BE2C (cell line): ENCODE data around the gene PROZ.

ENCODE experiments used
- DNase-seq: peaks from one replicate; pipeline ENCODE4 v3.0.0-alpha.2; 2020
- H3K27me3 ChIP-seq: fragments of 250-450 bp; sonication (Bioruptor Pico); 2 replicates; pipeline ENCODE4 v1.5.1; 2020; ENCODE audit warnings: mild to moderate bottlenecking
- H3K36me3 ChIP-seq: fragments of 250-450 bp; sonication (Bioruptor Pico); 2 replicates; pipeline ENCODE4 v1.5.1; 2020; ENCODE audit warnings: mild to moderate bottlenecking
- H3K4me1 ChIP-seq: fragments of 250-450 bp; sonication (Bioruptor Pico); 2 replicates; pipeline ENCODE4 v1.5.1; 2020
- H3K4me3 ChIP-seq: 2 replicates; pipeline ENCODE4 v1.5.1; 2011; ENCODE audit warnings: low read depth, low read length
- H3K9me3 ChIP-seq: fragments of 250-450 bp; sonication (Bioruptor Pico); 2 replicates; pipeline ENCODE4 v1.5.1; 2020
- CTCF ChIP-seq: IDR thresholded peaks from 2 replicates; pipeline ENCODE4 v1.5.1; 2012; ENCODE audit warnings: mild to moderate bottlenecking, low read depth, low read length

Gene PROZ

GRCh38 chr13:113208421-113209335 lies 50.2 kb downstream of the PROZ start, which contains the start of gene PCID2:
TSS of gene PCID2 (minus strand) at chr13:113208669. CDS start at chr13:113208634, 35 bp downstream.
- Histone ChIP-seq H3K27me3 (no peaks in the 10 kb centered on the region), H3K9me3 (no peaks in the 10 kb centered on the region), H3K4me3 (peak within 1 kb of the TSS; percentile 84), H3K4me1 (peaks cover 7% of the 10 kb centered on the region), H3K36me3 (peaks cover 55% of the 10 kb centered on the region)
- DNase-seq, result peak; percentile 92
- TF ChIP-seq CTCF, result no peak

- Histone ChIP-seq H3K4me3 (peak within 1 kb of the TSS; percentile 84), H3K36me3 (peaks cover 57% of the 10 kb centered on the region), H3K27me3 (no peaks in the 10 kb centered on the region), H3K4me1 (peaks cover 6% of the 10 kb centered on the region), H3K9me3 (no peaks in the 10 kb centered on the region)
- no peak for TF ChIP-seq CTCF
- peak; percentile 85 for DNase-seq
Measured at GRCh38 chr13:113209336-113209758, 50.9 kb downstream of the PROZ start, which contains the start of gene CUL4A. TSS of gene CUL4A (plus strand) at chr13:113209613. CDS start at chr13:113209628, 15 bp downstream.

- H3K4me3 ChIP-seq, result peak overlapping the region; percentile 84
- H3K4me1 ChIP-seq, result peaks cover 4% of the 10 kb centered on the region
- TF ChIP-seq CTCF, result no peak
- H3K9me3 ChIP-seq, result no peaks in the 10 kb centered on the region
- peak; percentile 62 for DNase-seq
- no peaks in the 10 kb centered on the region for H3K27me3 ChIP-seq
- H3K36me3 ChIP-seq, result peaks cover 55% of the 10 kb centered on the region
Measured at GRCh38 chr13:113209759-113210421, 51.4 kb downstream of the PROZ start.

- H3K4me3 ChIP-seq, result peak overlapping the region; percentile 84
- no peak for DNase-seq
- H3K4me1 ChIP-seq, result peaks cover 4% of the 10 kb centered on the region
Measured at GRCh38 chr13:113210833-113211232, 52.4 kb downstream of the PROZ start.

DNA sequence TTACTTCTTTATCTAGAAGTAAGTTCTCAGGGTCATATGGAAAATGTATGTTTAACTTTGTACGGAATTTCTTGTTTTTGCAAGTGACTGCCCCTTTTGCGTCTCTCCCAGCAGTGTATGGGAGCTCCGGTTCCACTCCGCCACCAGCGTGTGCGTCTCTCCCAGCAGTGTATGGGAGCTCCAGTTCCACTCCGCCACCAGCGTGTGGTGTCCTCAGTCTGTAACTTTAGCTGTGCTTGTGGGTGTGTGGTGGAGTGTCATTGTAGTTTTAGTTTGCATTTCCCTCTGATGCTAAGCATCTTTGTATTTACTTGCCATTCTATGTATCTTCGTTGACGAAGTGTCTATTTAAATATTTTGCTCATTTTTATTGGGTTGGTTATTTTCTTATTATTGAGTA lies 53.3 kb downstream of the PROZ start:
- no peaks in the 10 kb centered on the region for H3K9me3 ChIP-seq
- no peak overlapping the region for H3K4me3 ChIP-seq
- H3K27me3 ChIP-seq, result no peaks in the 10 kb centered on the region
- peak; percentile 43 for TF ChIP-seq CTCF
- H3K4me1 ChIP-seq, result peaks cover 10% of the 10 kb centered on the region
- DNase-seq, result peak; percentile 60
- H3K36me3 ChIP-seq, result peaks cover 42% of the 10 kb centered on the region

More at GRCh38 chr13:113210833-113211232, 52.4 kb downstream of the PROZ start:
- no peaks in the 10 kb centered on the region for H3K27me3 ChIP-seq
- TF ChIP-seq CTCF, result no peak
- peaks cover 51% of the 10 kb centered on the region for H3K36me3 ChIP-seq
- H3K9me3 ChIP-seq, result no peaks in the 10 kb centered on the region
